ENCODE results near the gene GRIN2A.

GRCh38 chr16:10067406-10067805 is 114.8 kb downstream of the GRIN2A start:
- no peak for TF ChIP-seq POLR2A (IDR thresholded peaks at IDR 0.05; ENCODE audit: low read length)
- no peak for TF ChIP-seq GATA1 (IDR thresholded peaks at IDR 0.05; ENCODE audit: low read depth, low read length)

Data from erythroblast (primary cell).